DMS153 treated with DMSO at 0.1 percent for 48 hours (cell line): ENCODE results near the gene CCL4.
"Not testable (repeated sequence)": the region's sequence is repeated elsewhere in the genome, so short reads cannot be mapped to it uniquely, and the experiment has no call there.

Source experiments
- DNase-seq: peaks from one replicate; lab custom pipeline; 2025; ENCODE audit not compliant: unreplicated experiment; lab: John Stamatoyannopoulos, UW

The CCL4 gene

GRCh38 chr17:36103401-36103975 lies at the start of gene CCL4:
TSS of gene CCL4 (plus strand) at chr17:36103827. CDS start at chr17:36103906, 79 bp downstream.
- not testable (repeated sequence) for DNase-seq

DNA sequence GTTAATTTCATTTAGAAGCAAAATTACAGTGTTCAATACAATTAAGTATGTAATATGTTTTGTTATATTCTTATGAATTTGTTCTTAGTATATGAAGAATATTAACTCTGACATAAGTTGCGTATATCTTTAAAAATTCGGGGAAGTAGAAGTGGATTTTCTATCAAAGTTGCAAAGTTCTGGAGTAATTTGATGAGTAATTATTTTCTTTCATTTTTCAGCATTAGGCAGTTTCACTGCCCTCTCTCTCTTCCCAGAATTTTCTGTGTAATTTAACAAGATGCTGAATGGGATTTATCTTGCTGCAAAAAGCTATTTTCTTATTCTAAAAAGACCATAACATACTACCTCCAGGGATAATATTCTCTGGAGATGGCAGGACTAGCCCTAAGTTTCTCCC lies 48.5 kb upstream of the CCL4 start:
- DNase-seq, result no peak

DNA sequence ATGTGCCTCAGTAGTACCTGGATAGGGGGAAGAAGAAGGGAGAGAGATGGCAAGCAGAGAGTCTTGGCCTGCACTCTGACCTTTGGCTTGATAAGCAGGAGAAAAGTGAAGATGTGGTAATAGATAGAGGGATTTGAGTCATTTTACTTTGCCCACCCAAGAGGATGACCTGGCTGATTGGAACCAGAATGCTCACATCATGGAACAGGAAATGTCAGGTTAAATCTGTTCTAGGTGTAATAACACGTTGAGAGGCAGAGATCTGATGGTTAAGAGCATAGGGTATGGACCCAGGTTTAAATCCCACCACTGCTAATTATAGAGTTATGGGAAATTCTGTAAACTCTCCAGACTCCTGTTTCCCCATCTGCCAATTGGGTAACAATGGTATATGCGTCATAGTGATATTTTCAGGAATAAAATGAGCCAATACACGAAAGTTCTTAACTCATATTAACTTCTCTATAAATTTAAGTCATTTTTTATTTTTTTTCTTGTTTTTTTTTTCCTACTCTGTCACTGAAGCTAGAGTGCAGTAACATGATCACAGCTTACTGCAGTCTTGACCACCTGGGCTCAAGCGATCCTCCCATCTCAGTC lies 47.6 kb upstream of the CCL4 start:
- DNase-seq, result no peak

DNA sequence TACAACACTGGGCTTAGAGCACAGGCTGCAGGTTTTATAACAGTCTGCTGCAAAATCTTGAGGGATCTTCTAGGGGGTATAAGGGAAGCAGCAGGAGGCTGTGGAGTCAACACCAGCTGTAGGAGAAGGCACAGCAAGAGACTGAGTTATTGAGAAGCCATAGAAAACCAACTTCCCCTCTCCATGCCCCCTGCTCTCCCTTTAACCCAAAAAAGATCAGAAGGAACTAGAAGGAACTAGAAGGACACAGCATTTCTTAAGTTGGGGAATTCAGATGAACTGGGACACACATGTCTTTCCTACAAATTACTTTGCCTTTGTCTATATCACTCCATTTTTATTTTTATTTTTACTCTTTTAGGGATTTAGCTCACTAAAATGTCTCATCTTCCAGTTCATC lies 45.7 kb upstream of the CCL4 start:
- no peak for DNase-seq

DNA sequence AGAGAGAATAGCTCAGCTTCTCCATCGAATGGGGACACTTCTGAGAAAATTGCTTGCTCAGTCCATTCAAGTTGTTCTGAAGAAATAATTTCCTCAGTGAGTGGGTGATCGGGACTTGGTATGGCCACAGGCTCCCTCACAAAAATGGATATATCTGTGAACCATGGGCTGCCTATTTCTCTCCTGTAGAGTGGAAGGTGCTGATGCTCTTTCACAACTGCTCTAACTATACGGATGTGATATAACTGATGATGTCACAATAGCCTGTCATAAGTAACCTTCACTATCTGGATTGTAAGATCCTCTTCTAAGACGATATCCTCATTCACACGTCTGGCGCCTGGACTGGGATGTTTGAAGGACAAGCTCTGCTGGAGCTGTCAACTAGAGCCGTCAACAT lies 44.2 kb upstream of the CCL4 start:
- DNase-seq, result no peak

DNA sequence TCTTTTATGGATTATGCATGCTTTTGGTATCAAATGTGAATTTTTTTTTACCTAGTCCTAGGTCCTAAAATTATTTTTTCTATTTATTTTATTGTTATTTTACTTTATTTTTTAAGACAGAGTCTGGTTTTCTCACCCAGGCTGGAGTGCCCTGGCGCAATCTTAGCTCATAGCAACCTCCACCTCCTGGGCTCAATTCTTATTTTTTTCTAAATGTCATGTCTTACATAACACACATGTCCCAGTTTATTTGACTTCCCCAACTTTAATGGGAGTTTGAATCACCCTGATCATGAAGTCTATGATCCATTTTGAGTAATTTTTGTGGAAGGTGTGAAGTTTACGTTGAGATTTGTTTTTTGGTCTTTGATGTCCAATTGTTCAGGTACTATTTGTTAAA lies 42.8 kb upstream of the CCL4 start:
- DNase-seq, result no peak

- no peak for DNase-seq
Observed at GRCh38 chr17:36063786-36064541, 39.7 kb upstream of the CCL4 start, which contains the start of gene CCL18. TSS of gene CCL18 (plus strand) at chr17:36064272. CDS start at chr17:36064343, 71 bp downstream.

DNA sequence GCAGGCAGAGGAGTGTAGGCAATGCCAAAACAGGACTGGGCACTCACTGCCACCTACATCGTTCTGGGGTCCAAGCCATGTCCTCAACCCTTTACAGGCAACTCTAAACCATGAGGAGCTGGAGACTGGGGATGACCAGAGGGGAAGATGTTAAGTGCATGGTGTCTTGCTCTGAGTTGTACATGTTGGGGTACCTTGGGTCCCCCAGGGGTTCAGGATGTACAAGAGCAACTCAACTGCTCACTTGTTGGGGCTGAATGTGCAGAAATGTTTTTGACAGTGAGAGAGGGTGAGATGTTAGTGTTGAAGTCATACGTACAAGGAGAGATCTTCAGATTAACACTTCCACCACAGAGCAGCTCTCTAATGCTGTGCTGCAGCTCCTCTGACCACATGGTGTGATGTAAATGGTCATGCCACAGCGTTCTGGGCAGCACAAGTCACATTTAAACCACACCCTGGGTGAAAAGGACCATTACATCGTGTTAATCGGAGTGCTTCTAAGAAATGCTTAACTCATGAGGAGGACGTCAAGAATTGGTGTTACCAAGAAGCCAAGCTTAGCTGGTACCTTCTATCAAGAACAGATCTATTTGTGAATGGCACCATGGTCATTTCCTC lies 37.2 kb upstream of the CCL4 start:
- DNase-seq, result no peak

- DNase-seq, result no peak
Observed at GRCh38 chr17:36068524-36068923, 35.1 kb upstream of the CCL4 start.

GRCh38 chr17:36069136-36069535 lies 34.5 kb upstream of the CCL4 start:
- DNase-seq, result no peak

DNA sequence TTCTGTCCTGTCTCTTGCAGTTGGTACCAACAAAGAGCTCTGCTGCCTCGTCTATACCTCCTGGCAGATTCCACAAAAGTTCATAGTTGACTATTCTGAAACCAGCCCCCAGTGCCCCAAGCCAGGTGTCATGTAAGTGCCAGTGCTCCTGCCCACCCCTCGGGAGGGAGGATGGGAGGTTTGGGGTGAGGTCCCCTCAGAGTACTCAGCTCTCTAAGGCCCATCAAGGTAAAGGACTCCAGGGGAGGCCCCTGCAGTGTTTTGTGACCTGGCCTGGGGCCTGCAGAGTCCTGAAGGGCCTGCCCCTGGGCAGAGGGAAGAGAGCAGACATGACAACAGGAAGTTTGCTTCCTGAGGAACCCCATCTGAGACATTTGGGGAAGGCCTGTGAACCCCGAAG lies 33.2 kb upstream of the CCL4 start:
- no peak for DNase-seq

DNA sequence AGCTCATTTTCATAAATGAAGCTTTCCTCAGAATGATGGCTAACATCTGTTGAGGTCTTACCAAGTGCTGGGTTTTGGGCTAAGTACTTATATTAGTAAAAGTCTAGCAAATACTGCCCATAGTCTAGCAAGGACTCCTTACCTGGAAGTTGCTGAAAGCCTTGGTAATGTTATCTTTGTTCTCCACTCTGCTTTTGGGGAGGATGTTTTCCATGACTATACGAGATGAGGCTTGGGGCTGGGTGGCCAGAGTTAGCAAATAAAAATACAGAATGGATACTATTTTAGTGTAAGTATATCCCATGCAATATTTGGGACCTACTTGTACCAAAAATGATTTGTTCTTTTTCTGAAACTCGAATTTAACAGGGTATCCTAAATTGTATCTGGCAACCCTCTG lies 31.9 kb upstream of the CCL4 start:
- no peak for DNase-seq

DNA sequence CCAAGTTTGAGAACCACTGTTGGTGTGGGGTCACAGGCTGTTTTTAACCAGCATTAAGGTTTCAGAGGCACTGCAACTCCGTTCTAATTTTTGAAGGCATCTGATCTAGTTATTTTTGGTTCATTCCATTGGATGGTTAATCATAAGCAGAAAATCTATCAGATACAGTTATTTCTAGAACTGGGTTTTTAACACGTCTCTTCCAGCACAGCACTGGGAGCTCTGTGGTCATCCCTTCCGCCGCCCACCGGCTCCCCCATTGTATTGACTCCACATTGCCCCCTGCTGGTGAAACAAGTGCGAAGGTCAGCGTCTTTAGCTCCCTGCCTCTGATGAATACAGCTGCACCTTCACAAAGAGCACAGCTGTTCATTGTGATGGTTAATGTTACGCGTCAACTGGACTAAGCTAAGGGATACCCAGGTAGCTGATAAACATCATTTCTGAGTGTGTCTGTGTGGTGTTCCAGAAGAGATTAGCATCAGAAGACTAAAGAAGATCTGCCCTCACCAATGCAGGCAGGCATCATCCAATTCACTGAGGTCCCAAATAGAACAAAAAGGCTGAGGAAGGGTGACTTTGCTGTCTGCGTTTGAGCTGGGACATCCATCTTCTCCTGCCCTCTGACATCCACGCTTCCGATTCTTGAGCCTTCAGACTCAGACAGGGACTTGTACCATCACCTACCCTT lies 31.1 kb upstream of the CCL4 start:
- DNase-seq, result no peak

DNA sequence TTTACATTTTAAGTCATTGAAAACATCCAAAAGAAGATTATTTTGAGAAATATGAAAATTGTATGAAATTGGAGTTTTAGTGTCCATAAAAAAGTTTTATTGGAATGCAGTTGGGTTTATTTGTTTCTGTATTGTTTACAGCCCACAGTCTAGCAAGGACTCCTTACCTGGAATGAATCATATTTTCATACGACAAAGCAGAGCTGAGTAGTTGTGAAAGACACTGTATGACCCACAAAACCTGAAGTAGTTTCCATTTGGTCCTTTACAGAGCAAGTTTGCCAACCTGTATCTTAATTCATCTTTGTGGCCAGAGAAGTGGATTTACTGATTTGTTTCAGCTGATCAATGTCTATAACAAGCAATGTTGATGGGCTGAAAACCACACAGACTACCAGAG lies 29.3 kb upstream of the CCL4 start:
- DNase-seq, result no peak

GRCh38 chr17:36081681-36082471 lies 21.8 kb upstream of the CCL4 start:
- DNase-seq, result not testable (repeated sequence)

DNA sequence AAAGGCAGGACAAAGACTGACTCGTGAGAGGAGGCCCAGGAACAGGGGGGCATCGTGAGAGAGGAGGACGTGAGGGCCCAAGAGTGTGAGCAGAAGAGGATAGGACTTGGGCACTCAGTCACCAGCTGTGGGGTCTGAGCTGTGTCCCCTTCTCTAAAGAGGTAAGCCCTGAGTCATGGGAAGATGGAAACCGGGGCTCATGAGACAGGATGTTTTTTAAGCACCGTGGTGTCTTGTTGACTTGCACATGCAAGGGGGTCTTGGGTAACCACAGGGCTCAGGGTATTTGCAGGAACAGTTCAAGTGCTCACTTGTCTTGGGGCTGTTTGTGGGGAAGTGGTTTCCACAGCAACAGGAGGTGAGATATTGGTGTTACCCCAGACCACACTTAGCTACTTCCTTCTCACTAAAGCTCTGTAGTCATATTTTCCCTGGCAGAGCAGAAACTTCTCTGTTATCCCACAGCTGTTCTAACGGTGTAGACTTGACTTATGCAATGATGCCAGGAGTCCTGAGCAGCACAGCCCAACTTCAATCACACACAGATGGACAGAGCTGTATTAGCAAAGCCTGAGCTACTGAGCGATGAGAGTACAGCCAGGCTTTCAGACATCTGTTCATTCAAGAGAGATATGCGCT lies 21.0 kb upstream of the CCL4 start:
- not testable (repeated sequence) for DNase-seq

- not testable (repeated sequence) for DNase-seq
Observed at GRCh38 chr17:36083691-36084090, 19.9 kb upstream of the CCL4 start.

DNA sequence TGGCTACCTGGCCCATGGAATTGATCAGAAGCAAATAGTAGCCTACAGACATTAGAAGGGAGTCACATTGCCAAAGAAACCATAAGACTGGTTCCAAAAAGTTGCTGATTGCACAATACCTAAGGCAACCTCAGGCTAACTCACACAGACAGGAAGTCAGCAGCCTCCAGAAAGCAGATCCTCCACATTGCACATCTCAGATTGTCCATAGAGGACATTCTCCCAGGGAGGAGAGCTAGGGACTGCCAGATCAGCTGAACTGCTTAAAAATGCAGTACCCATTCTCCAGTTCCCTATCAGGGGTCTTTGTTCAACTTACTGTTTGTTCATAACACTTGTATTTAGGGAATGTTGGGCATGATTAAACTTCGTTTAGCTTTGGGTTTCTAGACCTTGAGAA lies 17.9 kb upstream of the CCL4 start:
- no peak for DNase-seq

GRCh38 chr17:36086791-36087190 lies 16.8 kb upstream of the CCL4 start:
- no peak for DNase-seq

GRCh38 chr17:36087471-36087870 lies 16.2 kb upstream of the CCL4 start:
- not testable (repeated sequence) for DNase-seq
